Measurements from ENCODE around the gene CPTP.

DNA sequence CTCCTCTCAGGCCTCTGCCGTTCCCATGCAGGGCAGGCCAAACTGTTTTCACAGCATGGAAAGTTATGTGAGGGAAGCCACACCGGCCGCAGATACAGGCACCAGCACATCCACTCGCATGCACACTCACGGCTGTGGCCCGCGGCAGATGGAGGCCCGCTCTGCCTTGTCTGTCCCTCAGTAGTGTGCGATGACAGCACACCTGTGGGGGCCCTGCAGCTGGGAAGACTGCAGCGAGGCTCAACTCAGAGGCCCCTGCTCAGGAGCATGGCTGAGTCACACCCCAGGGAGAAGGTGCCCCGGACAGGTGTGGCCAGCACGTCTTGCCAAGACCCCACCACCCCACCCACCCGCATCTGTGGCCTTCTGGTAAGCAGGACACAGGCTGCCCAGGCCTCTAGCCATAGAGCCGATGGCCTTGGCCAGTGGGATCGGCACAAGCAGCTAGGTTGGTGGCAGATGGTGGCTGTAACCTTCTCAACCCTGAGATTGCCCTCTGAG, 49.6 kb upstream of the CPTP start:
- TF ChIP-seq, protein P1, sequence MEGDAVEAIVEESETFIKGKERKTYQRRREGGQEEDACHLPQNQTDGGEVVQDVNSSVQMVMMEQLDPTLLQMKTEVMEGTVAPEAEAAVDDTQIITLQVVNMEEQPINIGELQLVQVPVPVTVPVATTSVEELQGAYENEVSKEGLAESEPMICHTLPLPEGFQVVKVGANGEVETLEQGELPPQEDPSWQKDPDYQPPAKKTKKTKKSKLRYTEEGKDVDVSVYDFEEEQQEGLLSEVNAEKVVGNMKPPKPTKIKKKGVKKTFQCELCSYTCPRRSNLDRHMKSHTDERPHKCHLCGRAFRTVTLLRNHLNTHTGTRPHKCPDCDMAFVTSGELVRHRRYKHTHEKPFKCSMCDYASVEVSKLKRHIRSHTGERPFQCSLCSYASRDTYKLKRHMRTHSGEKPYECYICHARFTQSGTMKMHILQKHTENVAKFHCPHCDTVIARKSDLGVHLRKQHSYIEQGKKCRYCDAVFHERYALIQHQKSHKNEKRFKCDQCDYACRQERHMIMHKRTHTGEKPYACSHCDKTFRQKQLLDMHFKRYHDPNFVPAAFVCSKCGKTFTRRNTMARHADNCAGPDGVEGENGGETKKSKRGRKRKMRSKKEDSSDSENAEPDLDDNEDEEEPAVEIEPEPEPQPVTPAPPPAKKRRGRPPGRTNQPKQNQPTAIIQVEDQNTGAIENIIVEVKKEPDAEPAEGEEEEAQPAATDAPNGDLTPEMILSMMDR (IDR thresholded peaks at IDR 0.05; ENCODE audit: low read length): no peak
- no peak for TF ChIP-seq EZH2 (optimal IDR thresholded peaks at IDR 0.05; ENCODE audit: low read depth, low read length)

Data from MM.1S (cell line).